Neural cell (in vitro differentiated cells): ENCODE measurements around the gene CLEC16A. TPM values are rescaled to one million over a fixed set of nuclear protein-coding genes. Genes with fewer than 3 reads are reported as not detected.

Experiments
- H2AFZ ChIP-seq: fragments of 200-600, 300-800 bp; sonication (generic), shearing (Covaris generic); 2 replicates; pipeline ENCODE4 v1.6.0; 2014; ENCODE audit warnings: low read depth, mild to moderate bottlenecking, antibody characterized with exemption, low read length, moderate library complexity
- H3F3A ChIP-seq: fragments of 200-600 bp; shearing (Covaris generic); 2 replicates; pipeline ENCODE4 v1.6.1; 2016; ENCODE audit warnings: mild to moderate bottlenecking, moderate library complexity, mixed read lengths, antibody characterized with exemption, low read length; ENCODE audit not compliant: insufficient read depth, poor library complexity, severe bottlenecking
- H3K27ac ChIP-seq: fragments of 200-600, 300-800 bp; sonication (generic), shearing (Covaris generic); 2 replicates; pipeline ENCODE4 v1.5.1; 2014; ENCODE audit warnings: mild to moderate bottlenecking, low read length, moderate library complexity
- H3K27me3 ChIP-seq: fragments of 300-800, 200-600 bp; sonication (generic), shearing (Covaris generic); 2 replicates; pipeline ENCODE4 v1.6.0; 2014; ENCODE audit warnings: mild to moderate bottlenecking, low read depth, low read length, moderate library complexity; ENCODE audit not compliant: insufficient read depth
- H3K36me3 ChIP-seq: fragments of 300-800, 200-600 bp; sonication (generic), shearing (Covaris generic); 2 replicates; pipeline ENCODE4 v1.5.1; 2014; ENCODE audit warnings: mild to moderate bottlenecking, antibody characterized with exemption, low read length, moderate library complexity; ENCODE audit not compliant: insufficient read depth
- H3K4me2 ChIP-seq: fragments of 300-800, 200-600 bp; sonication (generic), shearing (Covaris generic); 2 replicates; pipeline ENCODE4 v1.6.0; 2014; ENCODE audit warnings: mild to moderate bottlenecking, low read length
- H3K4me3 ChIP-seq: fragments of 300-800, 200-600 bp; sonication (generic), shearing (Covaris generic); 2 replicates; pipeline ENCODE4 v1.5.1; 2014; ENCODE audit warnings: mild to moderate bottlenecking, low read length, moderate library complexity
- H3K79me2 ChIP-seq: fragments of 200-600 bp; shearing (Covaris generic); replicated peaks from 2 replicates; pipeline ENCODE4 v1.6.0; 2014; ENCODE audit warnings: mild to moderate bottlenecking, low read length, moderate library complexity; ENCODE audit not compliant: insufficient read depth
- H3K9ac ChIP-seq: fragments of 300-800, 200-600 bp; sonication (generic), shearing (Covaris generic); 2 replicates; pipeline ENCODE4 v1.6.1; 2016; ENCODE audit warnings: mild to moderate bottlenecking, low read length, mixed read lengths
- H3K9me2 ChIP-seq: fragments of 200-600 bp; shearing (Covaris generic); 2 replicates; pipeline ENCODE4 v1.6.1; 2016; ENCODE audit warnings: mild to moderate bottlenecking, low read length, mixed read lengths; ENCODE audit not compliant: insufficient read depth
- H3K9me3 ChIP-seq: fragments of 200-600, 300-800 bp; sonication (generic), shearing (Covaris generic); 2 replicates; pipeline ENCODE4 v1.6.1; 2016; ENCODE audit warnings: mild to moderate bottlenecking, mixed run types, low read length, moderate library complexity, mixed read lengths
- H4K20me1 ChIP-seq: fragments of 200-600 bp; shearing (Covaris generic); 2 replicates; pipeline ENCODE4 v1.6.1; 2016; ENCODE audit warnings: mild to moderate bottlenecking, mixed run types; ENCODE audit not compliant: insufficient read depth
- EP300 ChIP-seq: fragments of 450-650 bp; conservative IDR thresholded peaks from 2 replicates; pipeline ENCODE4 v1.6.1; 2014; ENCODE audit warnings: antibody characterized with exemption, mild to moderate bottlenecking, moderate library complexity; ENCODE audit not compliant: poor library complexity, severe bottlenecking
- EZH2 ChIP-seq: fragments of 200-600, 300-800 bp; shearing (Covaris generic), sonication (generic); IDR thresholded peaks from 2 replicates; pipeline ENCODE4 v1.6.1; 2014; ENCODE audit warnings: antibody characterized with exemption, low read length, borderline replicate concordance, mild to moderate bottlenecking; ENCODE audit not compliant: insufficient read depth, poor library complexity, severe bottlenecking
- MXI1 ChIP-seq: fragments of 450-650 bp; conservative IDR thresholded peaks from 2 replicates; pipeline ENCODE4 v1.6.1; 2014; ENCODE audit warnings: antibody characterized with exemption, mild to moderate bottlenecking; ENCODE audit not compliant: poor library complexity, severe bottlenecking
- POLR2AphosphoS5 ChIP-seq: IDR thresholded peaks from 2 replicates; pipeline ENCODE4 v1.6.1; 2012
- RAD21 ChIP-seq: fragments of 450-650 bp; conservative IDR thresholded peaks from 2 replicates; pipeline ENCODE4 v1.6.1; 2014; ENCODE audit warnings: antibody characterized with exemption, mild to moderate bottlenecking, moderate library complexity
- SMC3 ChIP-seq: fragments of 450-650 bp; conservative IDR thresholded peaks from 2 replicates; pipeline ENCODE4 v1.6.1; 2014; ENCODE audit warnings: antibody characterized with exemption, mild to moderate bottlenecking, moderate library complexity; ENCODE audit not compliant: poor library complexity
- TAF1 ChIP-seq: IDR thresholded peaks from 2 replicates; pipeline ENCODE4 v1.6.1; 2012; ENCODE audit warnings: low read depth
- polyA plus RNA-seq: library from polyadenylated mRNA; depleted of rRNA; stranded (reverse); fragments of >200 nt; gene quantifications from 2 replicates; pipeline ENCODE4 v1.2.3, GENCODE V29; 2014
- TF ChIP-seq, protein P1 (sequence below): IDR thresholded peaks from 2 replicates; pipeline ENCODE4 v1.6.1; 2012; ENCODE audit warnings: borderline replicate concordance
- TF ChIP-seq, protein P2 (sequence below): fragments of 450-650 bp; IDR thresholded peaks from 2 replicates; pipeline ENCODE4 v1.5.1; 2014; ENCODE audit warnings: antibody characterized with exemption, mild to moderate bottlenecking, moderate library complexity; ENCODE audit not compliant: poor library complexity, severe bottlenecking

Gene CLEC16A
- polyA plus RNA-seq, 1 donor from 2014 or later: 11.1 TPM

DNA sequence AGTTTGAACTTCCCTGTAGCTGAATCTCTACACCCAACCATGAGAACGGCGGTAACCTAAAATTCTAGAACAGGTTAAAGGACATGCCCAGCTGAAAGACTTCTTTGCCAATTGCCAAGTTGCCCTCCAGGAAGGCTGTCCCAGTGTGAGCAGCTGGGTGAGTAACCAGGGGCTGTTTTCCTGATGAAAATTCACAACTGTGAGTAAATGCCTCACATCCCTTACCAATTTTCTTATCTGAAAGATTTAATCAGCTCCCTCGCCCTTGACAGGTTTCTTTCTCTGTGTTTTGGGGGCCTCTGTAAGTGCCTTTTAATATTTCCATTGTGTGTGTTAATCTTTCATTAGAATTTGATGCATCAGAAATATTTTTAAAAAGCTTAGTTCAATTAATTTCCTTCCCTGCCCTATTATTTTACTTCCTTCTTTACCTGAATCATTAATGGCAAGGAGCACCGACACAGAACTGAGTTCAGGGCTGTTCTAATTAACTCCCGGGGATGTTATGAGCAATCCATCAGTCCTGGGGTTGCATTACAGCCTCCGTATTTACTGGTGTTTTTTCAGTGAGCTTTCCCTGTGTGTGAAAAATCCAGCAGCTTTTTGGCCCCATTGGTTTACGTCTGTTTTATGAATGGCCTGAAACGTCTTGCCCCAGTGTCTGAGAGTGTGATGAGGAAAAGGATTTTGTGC lies 152.9 kb downstream of the CLEC16A start:
- Histone ChIP-seq H3K9me3 (no peaks in the 10 kb centered on the region), H4K20me1 (no peaks in the 10 kb centered on the region), H2AFZ (no peak overlapping the region), H3K9me2 (no peaks in the 10 kb centered on the region), H3K27me3 (no peaks in the 10 kb centered on the region), H3K4me3 (no peak overlapping the region), H3K9ac (no peak overlapping the region), H3K79me2 (no peaks in the 10 kb centered on the region), H3F3A (no peaks in the 10 kb centered on the region), H3K36me3 (no peaks in the 10 kb centered on the region), H3K4me2 (no peak overlapping the region), H3K27ac (no peak overlapping the region)
- TF ChIP-seq SMC3: no peak
- no peak for TF ChIP-seq POLR2AphosphoS5
- TF ChIP-seq TAF1: no peak
- no peak for TF ChIP-seq EZH2
- TF ChIP-seq RAD21: no peak
- TF ChIP-seq MXI1: no peak
- TF ChIP-seq, protein P1, sequence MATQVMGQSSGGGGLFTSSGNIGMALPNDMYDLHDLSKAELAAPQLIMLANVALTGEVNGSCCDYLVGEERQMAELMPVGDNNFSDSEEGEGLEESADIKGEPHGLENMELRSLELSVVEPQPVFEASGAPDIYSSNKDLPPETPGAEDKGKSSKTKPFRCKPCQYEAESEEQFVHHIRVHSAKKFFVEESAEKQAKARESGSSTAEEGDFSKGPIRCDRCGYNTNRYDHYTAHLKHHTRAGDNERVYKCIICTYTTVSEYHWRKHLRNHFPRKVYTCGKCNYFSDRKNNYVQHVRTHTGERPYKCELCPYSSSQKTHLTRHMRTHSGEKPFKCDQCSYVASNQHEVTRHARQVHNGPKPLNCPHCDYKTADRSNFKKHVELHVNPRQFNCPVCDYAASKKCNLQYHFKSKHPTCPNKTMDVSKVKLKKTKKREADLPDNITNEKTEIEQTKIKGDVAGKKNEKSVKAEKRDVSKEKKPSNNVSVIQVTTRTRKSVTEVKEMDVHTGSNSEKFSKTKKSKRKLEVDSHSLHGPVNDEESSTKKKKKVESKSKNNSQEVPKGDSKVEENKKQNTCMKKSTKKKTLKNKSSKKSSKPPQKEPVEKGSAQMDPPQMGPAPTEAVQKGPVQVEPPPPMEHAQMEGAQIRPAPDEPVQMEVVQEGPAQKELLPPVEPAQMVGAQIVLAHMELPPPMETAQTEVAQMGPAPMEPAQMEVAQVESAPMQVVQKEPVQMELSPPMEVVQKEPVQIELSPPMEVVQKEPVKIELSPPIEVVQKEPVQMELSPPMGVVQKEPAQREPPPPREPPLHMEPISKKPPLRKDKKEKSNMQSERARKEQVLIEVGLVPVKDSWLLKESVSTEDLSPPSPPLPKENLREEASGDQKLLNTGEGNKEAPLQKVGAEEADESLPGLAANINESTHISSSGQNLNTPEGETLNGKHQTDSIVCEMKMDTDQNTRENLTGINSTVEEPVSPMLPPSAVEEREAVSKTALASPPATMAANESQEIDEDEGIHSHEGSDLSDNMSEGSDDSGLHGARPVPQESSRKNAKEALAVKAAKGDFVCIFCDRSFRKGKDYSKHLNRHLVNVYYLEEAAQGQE: no peak
- TF ChIP-seq, protein P2, sequence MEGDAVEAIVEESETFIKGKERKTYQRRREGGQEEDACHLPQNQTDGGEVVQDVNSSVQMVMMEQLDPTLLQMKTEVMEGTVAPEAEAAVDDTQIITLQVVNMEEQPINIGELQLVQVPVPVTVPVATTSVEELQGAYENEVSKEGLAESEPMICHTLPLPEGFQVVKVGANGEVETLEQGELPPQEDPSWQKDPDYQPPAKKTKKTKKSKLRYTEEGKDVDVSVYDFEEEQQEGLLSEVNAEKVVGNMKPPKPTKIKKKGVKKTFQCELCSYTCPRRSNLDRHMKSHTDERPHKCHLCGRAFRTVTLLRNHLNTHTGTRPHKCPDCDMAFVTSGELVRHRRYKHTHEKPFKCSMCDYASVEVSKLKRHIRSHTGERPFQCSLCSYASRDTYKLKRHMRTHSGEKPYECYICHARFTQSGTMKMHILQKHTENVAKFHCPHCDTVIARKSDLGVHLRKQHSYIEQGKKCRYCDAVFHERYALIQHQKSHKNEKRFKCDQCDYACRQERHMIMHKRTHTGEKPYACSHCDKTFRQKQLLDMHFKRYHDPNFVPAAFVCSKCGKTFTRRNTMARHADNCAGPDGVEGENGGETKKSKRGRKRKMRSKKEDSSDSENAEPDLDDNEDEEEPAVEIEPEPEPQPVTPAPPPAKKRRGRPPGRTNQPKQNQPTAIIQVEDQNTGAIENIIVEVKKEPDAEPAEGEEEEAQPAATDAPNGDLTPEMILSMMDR: no peak
- TF ChIP-seq EP300: no peak

DNA sequence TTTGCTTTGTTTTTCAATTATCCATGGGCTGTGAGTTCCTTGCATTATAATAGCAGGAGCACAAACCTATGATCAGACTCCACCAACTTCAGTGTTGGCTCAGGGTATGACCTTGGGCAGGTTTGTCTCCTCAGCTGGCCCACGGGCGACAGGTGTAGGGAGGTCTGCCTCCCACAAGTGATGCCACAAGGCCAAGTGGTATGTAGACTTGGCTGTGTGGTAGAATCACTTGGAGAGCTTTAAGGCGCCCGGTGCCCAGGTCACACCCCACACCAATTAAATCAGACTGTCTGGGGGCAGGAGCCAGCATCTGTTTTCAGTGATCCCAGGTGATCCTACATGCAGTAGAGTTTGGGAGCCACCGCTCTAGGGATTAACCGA lies 153.4 kb downstream of the CLEC16A start:
- no peaks in the 10 kb centered on the region for H3K36me3 ChIP-seq
- no peaks in the 10 kb centered on the region for H4K20me1 ChIP-seq
- H3K9me3 ChIP-seq: no peaks in the 10 kb centered on the region
- H3K9me2 ChIP-seq: no peaks in the 10 kb centered on the region
- TF ChIP-seq EP300 (no peak), SMC3 (no peak), RAD21 (no peak), POLR2AphosphoS5 (no peak), MXI1 (no peak)
- TF ChIP-seq, protein P1: no peak
- no peak overlapping the region for H2AFZ ChIP-seq
- H3K27me3 ChIP-seq: no peaks in the 10 kb centered on the region
- no peaks in the 10 kb centered on the region for H3K79me2 ChIP-seq
- no peak overlapping the region for H3K27ac ChIP-seq
- no peak overlapping the region for H3K9ac ChIP-seq
- no peak overlapping the region for H3K4me3 ChIP-seq
- no peak overlapping the region for H3K4me2 ChIP-seq
- H3F3A ChIP-seq: no peaks in the 10 kb centered on the region
